Neural progenitor cell (in vitro differentiated cells): ENCODE results near the gene OTULIN. TPM values are rescaled to one million over a fixed set of nuclear protein-coding genes. Genes with fewer than 3 reads are reported as not detected.

ENCODE experiments used
- DNase-seq: peaks from one replicate; pipeline ENCODE4 v3.0.0-alpha.2; 2016; ENCODE audit warnings: low spot score
- H2AFZ ChIP-seq: fragments of 200-600 bp; sonication (generic); replicated peaks from 2 replicates; pipeline ENCODE4 v1.6.1; 2016; ENCODE audit warnings: antibody characterized with exemption
- H3F3A ChIP-seq: fragments of 200-600 bp; sonication (generic); 2 replicates; pipeline ENCODE4 v1.6.1; 2016; ENCODE audit warnings: antibody characterized with exemption, low read depth
- H3K27ac ChIP-seq: fragments of 200-600 bp; sonication (generic); 2 replicates; pipeline ENCODE4 v1.5.1; 2016; ENCODE audit warnings: mild to moderate bottlenecking
- H3K27me3 ChIP-seq: fragments of 200-600 bp; sonication (generic); 2 replicates; pipeline ENCODE4 v1.6.1; 2016; ENCODE audit warnings: mild to moderate bottlenecking, moderate library complexity
- H3K36me3 ChIP-seq: fragments of 200-600 bp; sonication (generic); 2 replicates; pipeline ENCODE4 v1.5.1; 2016
- H3K4me1 ChIP-seq: fragments of 200-600 bp; sonication (generic); 2 replicates; pipeline ENCODE4 v1.6.1; 2016; ENCODE audit warnings: mixed run types
- H3K4me2 ChIP-seq: fragments of 200-600 bp; sonication (generic); 2 replicates; pipeline ENCODE4 v1.6.1; 2016
- H3K4me3 ChIP-seq: fragments of 200-600 bp; sonication (generic); 2 replicates; pipeline ENCODE4 v1.5.1; 2016
- H3K79me2 ChIP-seq: fragments of 200-600 bp; sonication (generic); 2 replicates; pipeline ENCODE4 v1.6.1; 2016; ENCODE audit warnings: low read depth
- H3K9ac ChIP-seq: fragments of 200-600 bp; sonication (generic); 2 replicates; pipeline ENCODE4 v1.6.1; 2016
- H3K9me3 ChIP-seq: fragments of 200-600 bp; sonication (generic); 2 replicates; pipeline ENCODE4 v1.5.1; 2016; ENCODE audit warnings: low read depth
- H4K20me1 ChIP-seq: fragments of 200-600 bp; sonication (generic); 2 replicates; pipeline ENCODE4 v1.6.1; 2016; ENCODE audit warnings: low read depth
- H3K27ac Mint-ChIP-seq: 3 replicates; pipeline ENCODE4 v1.8.0; 2021; ENCODE audit warnings: mixed read lengths
- H3K27me3 Mint-ChIP-seq: 2 replicates; pipeline ENCODE4 v1.8.0; 2022; ENCODE audit warnings: low read depth, mild to moderate bottlenecking, inconsistent platforms, moderate library complexity, mixed read lengths; ENCODE audit not compliant: insufficient read depth
- H3K36me3 Mint-ChIP-seq: 3 replicates; pipeline ENCODE4 v1.8.0; 2021; ENCODE audit warnings: mixed read lengths
- H3K4me1 Mint-ChIP-seq: 3 replicates; pipeline ENCODE4 v1.8.0; 2021; ENCODE audit warnings: mixed read lengths
- H3K4me3 Mint-ChIP-seq: 3 replicates; pipeline ENCODE4 v1.8.0; 2021; ENCODE audit warnings: mild to moderate bottlenecking, moderate library complexity, mixed read lengths
- H3K9me3 Mint-ChIP-seq: 3 replicates; pipeline ENCODE4 v1.8.0; 2020; ENCODE audit warnings: mixed read lengths
- CTCF ChIP-seq: fragments of 200-600 bp; sonication (generic); IDR thresholded peaks from 2 replicates; pipeline ENCODE4 v1.5.1; 2017; ENCODE audit warnings: antibody characterized with exemption, mild to moderate bottlenecking
- EZH2 ChIP-seq: fragments of 200-600 bp; sonication (generic); IDR thresholded peaks from 2 replicates; pipeline ENCODE4 v1.6.1; 2017; ENCODE audit warnings: antibody characterized with exemption, mild to moderate bottlenecking, moderate library complexity
- EZH2phosphoT487 ChIP-seq: fragments of 200-600 bp; sonication (generic); IDR thresholded peaks from 2 replicates; pipeline ENCODE4 v1.6.1; 2017; ENCODE audit warnings: antibody characterized with exemption
- total RNA-seq: library from RNA; depleted of rRNA; stranded (reverse); fragments of >200 nt; gene quantifications from 2 replicates; pipeline ENCODE4 v1.2.3, GENCODE V29; 2015; ENCODE audit warnings: low replicate concordance

Gene OTULIN
- total RNA-seq, 1 donor from 2014 or later = 23.1 TPM

GRCh38 chr5:14735944-14736343, 71.4 kb downstream of the OTULIN start:
- no peak for DNase-seq
- H3K9me3 Mint-ChIP-seq = no peaks in the 10 kb centered on the region
- no peak overlapping the region for H3K27ac Mint-ChIP-seq
- H3K27me3 ChIP-seq = no peaks in the 10 kb centered on the region
- no peaks in the 10 kb centered on the region for H3K27me3 Mint-ChIP-seq
- H3K36me3 Mint-ChIP-seq = no peaks in the 10 kb centered on the region
- no peak overlapping the region for H3K27ac ChIP-seq
- H4K20me1 ChIP-seq = no peaks in the 10 kb centered on the region
- no peak overlapping the region for H2AFZ ChIP-seq
- H3K4me3 ChIP-seq = no peak overlapping the region
- TF ChIP-seq EZH2 (no peak), EZH2phosphoT487 (no peak), CTCF (no peak)
- no peak overlapping the region for H3K9ac ChIP-seq
- H3K9me3 ChIP-seq = no peaks in the 10 kb centered on the region
- H3K36me3 ChIP-seq = no peaks in the 10 kb centered on the region
- no peak overlapping the region for H3K4me3 Mint-ChIP-seq
- no peak overlapping the region for H3K4me2 ChIP-seq
- no peaks in the 10 kb centered on the region for H3F3A ChIP-seq
- peaks cover 6% of the 10 kb centered on the region for H3K4me1 ChIP-seq
- H3K4me1 Mint-ChIP-seq = peaks cover 28% of the 10 kb centered on the region
- H3K79me2 ChIP-seq = no peaks in the 10 kb centered on the region

- H4K20me1 ChIP-seq = no peaks in the 10 kb centered on the region
- peaks cover 17% of the 10 kb centered on the region for H3K4me1 ChIP-seq
- no peak for DNase-seq
- H3K27me3 Mint-ChIP-seq = no peaks in the 10 kb centered on the region
- H3K9me3 Mint-ChIP-seq = no peaks in the 10 kb centered on the region
- no peak overlapping the region for H3K9ac ChIP-seq
- H3K9me3 ChIP-seq = no peaks in the 10 kb centered on the region
- H2AFZ ChIP-seq = no peak overlapping the region
- no peak overlapping the region for H3K4me3 ChIP-seq
- no peak overlapping the region for H3K27ac Mint-ChIP-seq
- H3K4me1 Mint-ChIP-seq = peaks cover 30% of the 10 kb centered on the region
- H3K27me3 ChIP-seq = no peaks in the 10 kb centered on the region
- no peak overlapping the region for H3K4me3 Mint-ChIP-seq
- no peak overlapping the region for H3K4me2 ChIP-seq
- no peaks in the 10 kb centered on the region for H3K36me3 ChIP-seq
- H3K79me2 ChIP-seq = no peaks in the 10 kb centered on the region
- H3K27ac ChIP-seq = no peak overlapping the region
- H3K36me3 Mint-ChIP-seq = peaks cover 2% of the 10 kb centered on the region
- no peak for TF ChIP-seq EZH2
- TF ChIP-seq EZH2phosphoT487 = no peak
- no peak for TF ChIP-seq CTCF
- no peaks in the 10 kb centered on the region for H3F3A ChIP-seq
Measured at GRCh38 chr5:14737291-14737690, 72.8 kb downstream of the OTULIN start.

GRCh38 chr5:14738050-14738449, 73.5 kb downstream of the OTULIN start:
- Mint-ChIP-seq H3K9me3 (no peaks in the 10 kb centered on the region), H3K4me1 (peaks cover 35% of the 10 kb centered on the region), H3K27ac (no peak overlapping the region), H3K27me3 (no peaks in the 10 kb centered on the region), H3K4me3 (no peak overlapping the region), H3K36me3 (peaks cover 2% of the 10 kb centered on the region)
- TF ChIP-seq EZH2phosphoT487 (no peak), EZH2 (no peak), CTCF (no peak)
- Histone ChIP-seq H3K9me3 (no peaks in the 10 kb centered on the region), H3K4me2 (no peak overlapping the region), H3K9ac (no peak overlapping the region), H2AFZ (no peak overlapping the region), H3F3A (no peaks in the 10 kb centered on the region), H3K27me3 (no peaks in the 10 kb centered on the region), H3K79me2 (no peaks in the 10 kb centered on the region), H3K27ac (no peak overlapping the region), H4K20me1 (no peaks in the 10 kb centered on the region), H3K4me1 (peaks cover 24% of the 10 kb centered on the region), H3K4me3 (no peak overlapping the region), H3K36me3 (no peaks in the 10 kb centered on the region)
- DNase-seq = no peak
